ENCODE measurements around the gene CDC42BPA.

DNA sequence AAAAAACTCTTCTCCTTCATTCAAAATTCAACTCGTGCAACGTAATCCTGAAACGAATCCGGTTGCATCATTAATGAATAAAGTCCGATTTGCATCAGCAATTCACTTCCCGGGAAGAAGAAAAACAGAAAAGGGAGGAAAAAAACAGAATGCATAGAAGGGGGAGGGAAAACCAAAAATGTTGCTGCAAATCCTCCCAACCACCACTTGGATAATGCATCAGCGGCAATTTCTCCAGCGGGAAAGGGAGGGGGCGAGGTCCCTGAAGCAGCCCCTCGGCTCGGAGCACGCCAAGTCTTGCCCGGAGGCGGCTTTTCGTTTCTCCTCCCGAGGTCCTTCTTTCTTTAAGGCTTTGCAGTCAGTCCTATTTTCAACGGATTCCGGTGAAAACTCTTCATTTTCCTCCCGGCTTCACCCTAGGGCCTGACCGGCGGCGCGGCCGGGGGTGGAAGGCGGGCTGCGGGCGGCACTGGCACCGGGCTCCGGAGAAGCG, 723 bp downstream of the CDC42BPA start:
- TF ChIP-seq EZH2 (IDR thresholded peaks at IDR 0.05; ENCODE audit: insufficient read depth, poor library complexity, severe bottlenecking): no peak
- no peak for TF ChIP-seq EZH2phosphoT487 (IDR thresholded peaks at IDR 0.05; ENCODE audit: insufficient read depth, low read depth)

Data from GM23248 (cell line).